Lung (tissue), 12 donors: ENCODE results near the gene ACVR1C. TPM values are rescaled to one million over a fixed set of nuclear protein-coding genes. Genes with fewer than 3 reads are reported as not detected.

Source experiments
- ATAC-seq: fragments of 200-7000 bp; cut with Tn5 transposase; one replicate; pipeline ENCODE4 v1.9.1; 2020; ENCODE audit warnings: moderate number of reproducible peaks; ENCODE audit not compliant: insufficient read depth, low FRiP score
- DNase-seq, 3 donors: peaks; one replicate each; pipeline ENCODE4 v3.0.0-alpha.2; 2013 to 2017
- H3K27ac ChIP-seq, 2 donors: one replicate each; pipeline ENCODE4 v1.5.1; 2013; ENCODE audit warnings: mild to moderate bottlenecking in 2 of 2, moderate library complexity in 2 of 2, control low read depth in 1 of 2, inconsistent platforms in 1 of 2, low read depth in 1 of 2, low read length in 1 of 2
- H3K27me3 ChIP-seq, 3 donors: one replicate each; pipeline ENCODE4 v1.5.1; 2013; ENCODE audit warnings: low read length in 2 of 3; ENCODE audit not compliant: control insufficient read depth in 3 of 3, insufficient read depth in 3 of 3
- H3K36me3 ChIP-seq, 4 donors: one replicate each; pipeline ENCODE4 v1.5.1; 2013; ENCODE audit warnings: low read length in 4 of 4, mild to moderate bottlenecking in 1 of 4, moderate library complexity in 1 of 4; ENCODE audit not compliant: control insufficient read depth in 4 of 4, insufficient read depth in 4 of 4
- H3K4me1 ChIP-seq, 5 donors: one replicate each; pipeline ENCODE4 v1.5.1; 2013; ENCODE audit warnings: low read length in 5 of 5, mild to moderate bottlenecking in 2 of 5, moderate library complexity in 1 of 5; ENCODE audit not compliant: control insufficient read depth in 5 of 5, insufficient read depth in 5 of 5
- H3K4me3 ChIP-seq: one replicate; pipeline ENCODE4 v1.5.1; 2013; ENCODE audit warnings: mild to moderate bottlenecking, control low read depth, moderate library complexity
- H3K9ac ChIP-seq, 2 donors: one replicate each; pipeline ENCODE4 v1.5.1; 2013; ENCODE audit warnings: low read length in 2 of 2, control low read depth in 1 of 2; ENCODE audit not compliant: insufficient read depth in 1 of 2
- H3K9me3 ChIP-seq, 4 donors: one replicate each; pipeline ENCODE4 v1.5.1; 2013; ENCODE audit warnings: low read length in 3 of 4, mild to moderate bottlenecking in 1 of 4, moderate library complexity in 1 of 4; ENCODE audit not compliant: control insufficient read depth in 4 of 4, insufficient read depth in 3 of 4
- CTCF ChIP-seq: IDR thresholded peaks from 2 replicates; pipeline ENCODE4 v1.5.1; 2012; ENCODE audit warnings: mild to moderate bottlenecking; ENCODE audit errors: control extremely low read depth, extremely low read depth
- WGBS, 2 donors: extraction: QIAGEN DNeasy Blood & Tissue Kit; methylation state at CpG; one replicate each; pipeline ENCODE4 v1.1.7; 2013; 5-methylcytosine and 5-hydroxymethylcytosine counted together
- polyA plus RNA-seq, 2 donors: library from polyadenylated mRNA; stranded (reverse); fragments of 200-250 nt; gene quantifications; one replicate each; pipeline ENCODE4 v1.2.1, GENCODE V29; 2013
- total RNA-seq, 2 donors: library from RNA; depleted of rRNA in 1 of 2; stranded (reverse); fragments of >200 nt in 1 of 2; gene quantifications; one replicate each; pipeline ENCODE4 v1.2.1, GENCODE V29; 2014 to 2021
- donor health status: control.
- donor health status: control.
- donor health status: Bipolar disorder and iron deficiency.
- donor health status: healthy.
- donor health status: DM: yes; HTN: yes; CAD: no.

The ACVR1C gene
- total and polyA plus RNA-seq, 4 donors: 0.08 to 1.9 (median 0.59) TPM

- no peak for TF ChIP-seq CTCF
- H3K36me3 ChIP-seq: no peaks in the 10 kb centered on the region
- DNase-seq (no peak), ATAC-seq (no peak)
- no peaks in the 10 kb centered on the region for H3K4me1 ChIP-seq
- H3K4me3 ChIP-seq: no peak overlapping the region
- no peaks in the 10 kb centered on the region for H3K27me3 ChIP-seq
- no peaks in the 10 kb centered on the region for H3K9me3 ChIP-seq
- no peak overlapping the region for H3K9ac ChIP-seq
- WGBS, 2 donors: 64 to 80% methylated on average over 1 of the region's 1 CpG
- H3K27ac ChIP-seq: no peak overlapping the region
These were observed 70.9 kb downstream of the ACVR1C start for GRCh38 chr2:157557770-157558169.

DNA sequence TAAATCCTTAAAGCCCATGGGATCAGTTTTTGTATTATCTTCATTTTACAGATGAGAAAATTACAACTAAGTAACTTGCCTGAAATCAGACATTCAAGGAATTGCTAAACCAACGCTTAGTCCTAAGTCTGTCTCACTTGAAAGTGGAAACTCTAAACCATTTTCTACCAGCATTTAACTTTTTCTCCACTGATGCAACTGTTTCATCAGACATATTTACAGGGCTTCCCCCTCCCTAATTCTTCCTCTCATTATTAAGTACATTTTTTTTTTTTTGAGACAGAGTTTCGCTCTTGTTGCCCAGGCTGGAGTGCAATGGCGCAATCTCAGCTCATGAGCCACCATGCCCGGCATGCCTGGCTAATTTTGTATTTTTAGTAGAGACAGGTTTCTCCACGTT, 88.6 kb downstream of the ACVR1C start:
- ATAC-seq: no peak
- H3K27ac ChIP-seq: no peak overlapping the region
- no peaks in the 10 kb centered on the region for H3K4me1 ChIP-seq
- H3K9ac ChIP-seq: no peak overlapping the region
- DNase-seq: no peak
- 82 to 83% methylated on average over 5 of the region's 5 CpGs for WGBS, 2 donors
- H3K27me3 ChIP-seq: no peaks in the 10 kb centered on the region
- no peak for TF ChIP-seq CTCF
- H3K9me3 ChIP-seq: no peaks in the 10 kb centered on the region
- no peaks in the 10 kb centered on the region for H3K36me3 ChIP-seq
- no peak overlapping the region for H3K4me3 ChIP-seq

DNA sequence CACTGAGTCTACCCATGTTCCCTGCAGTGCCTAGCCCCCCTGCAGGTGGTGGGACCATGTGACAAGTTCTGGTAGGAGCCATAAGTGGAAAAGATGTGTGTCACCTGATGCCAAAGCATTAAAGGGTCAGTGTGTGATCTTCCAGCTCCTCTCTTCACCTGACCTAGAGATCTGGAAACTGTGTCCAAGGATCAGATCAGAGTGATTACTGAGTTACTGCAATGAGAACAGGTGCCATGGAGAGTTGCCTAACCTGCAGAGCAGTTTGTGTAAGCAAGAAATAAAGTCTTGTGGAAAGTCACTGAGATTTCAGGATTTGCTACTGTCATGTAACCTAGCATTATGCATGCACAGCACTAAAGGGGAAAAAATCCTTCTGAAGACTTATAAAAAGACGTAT, 90.6 kb downstream of the ACVR1C start:
- ATAC-seq (no peak), DNase-seq (no peak)
- no peak overlapping the region for H3K27ac ChIP-seq
- H3K36me3 ChIP-seq: peaks cover 0 to under 1% (median 0%) of the 10 kb centered on the region in 4 donors
- TF ChIP-seq CTCF: no peak
- no peaks in the 10 kb centered on the region for H3K4me1 ChIP-seq
- no peak overlapping the region for H3K4me3 ChIP-seq
- H3K9me3 ChIP-seq: no peaks in the 10 kb centered on the region
- WGBS, 2 donors: 95 to 97% methylated on average over 1 of the region's 1 CpG
- no peak overlapping the region for H3K9ac ChIP-seq
- no peaks in the 10 kb centered on the region for H3K27me3 ChIP-seq

GRCh38 chr2:157536815-157537214, 91.8 kb downstream of the ACVR1C start:
- Histone ChIP-seq H3K9ac (no peak overlapping the region), H3K27ac (no peak overlapping the region)
- TF ChIP-seq CTCF: no peak

More at GRCh38 chr2:157536815-157537214, 91.8 kb downstream of the ACVR1C start:
- no peaks in the 10 kb centered on the region for H3K9me3 ChIP-seq
- ATAC-seq (no peak), DNase-seq (no peak)
- no peak overlapping the region for H3K4me3 ChIP-seq
- no peaks in the 10 kb centered on the region for H3K4me1 ChIP-seq
- no peaks in the 10 kb centered on the region for H3K27me3 ChIP-seq
- H3K36me3 ChIP-seq: peaks cover 0 to 1% (median 0%) of the 10 kb centered on the region in 4 donors
- 85 to 93% methylated on average over 1 of the region's 1 CpG for WGBS, 2 donors
